ENCODE measurements around the gene PIK3R5. TPM values are rescaled to one million over a fixed set of nuclear protein-coding genes. Genes with fewer than 3 reads are reported as not detected.
"Not testable (repeated sequence)": the region's sequence is repeated elsewhere in the genome, so short reads cannot be mapped to it uniquely, and the experiment has no call there.

PIK3R5 gene
- total RNA-seq, 1 donor from 2014 or later, result 42.0 TPM

DNA sequence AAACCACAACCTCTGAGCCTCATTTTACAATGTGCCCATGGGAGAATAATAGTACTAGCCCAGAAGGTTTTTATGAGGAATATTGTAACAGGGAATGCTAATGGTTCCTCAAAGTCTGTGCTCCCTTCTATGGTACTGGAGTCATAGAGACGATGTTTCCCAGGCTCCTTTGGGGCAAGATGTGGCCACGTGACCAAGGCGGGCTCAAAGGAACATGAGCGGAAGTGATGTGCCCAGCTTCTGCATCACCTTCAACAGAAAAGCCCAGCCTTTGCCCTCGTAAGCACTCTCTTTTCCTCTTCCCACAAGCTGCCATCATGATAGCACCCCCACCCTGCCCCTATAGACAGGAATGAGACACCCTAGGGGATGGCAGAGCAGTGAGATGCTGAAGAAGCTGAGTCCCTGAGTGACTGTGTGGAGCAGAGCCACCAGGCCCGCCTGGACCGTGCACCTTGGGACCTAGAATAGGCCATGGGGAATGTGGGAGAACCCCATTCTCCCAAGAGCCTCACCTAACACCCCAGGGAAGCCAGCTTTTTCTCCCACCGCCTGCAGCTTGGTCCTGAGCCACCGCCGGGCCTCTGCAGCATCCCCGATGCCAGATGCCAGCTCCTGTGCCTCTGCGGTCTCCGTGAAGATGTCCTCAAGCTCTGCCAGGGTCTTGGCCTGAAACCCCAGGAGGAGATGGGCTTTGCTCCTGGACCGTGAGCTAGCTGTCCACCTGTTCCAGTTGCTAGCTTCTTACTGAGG is 75.9 kb downstream of the PIK3R5 start:
- no peaks in the 10 kb centered on the region for H3K36me3 ChIP-seq
- peaks cover 0 to 3% of the 10 kb centered on the region in 2 donors for H3K4me1 ChIP-seq
- no peaks in the 10 kb centered on the region for H3K27me3 ChIP-seq
- no peak for DNase-seq (ENCODE audit: low spot score in 2 of 2)
- no peaks in the 10 kb centered on the region for H3K9me3 ChIP-seq
- H3K4me3 ChIP-seq, result no peak overlapping the region
- no peak overlapping the region for H3K27ac ChIP-seq
- TF ChIP-seq, protein P1, sequence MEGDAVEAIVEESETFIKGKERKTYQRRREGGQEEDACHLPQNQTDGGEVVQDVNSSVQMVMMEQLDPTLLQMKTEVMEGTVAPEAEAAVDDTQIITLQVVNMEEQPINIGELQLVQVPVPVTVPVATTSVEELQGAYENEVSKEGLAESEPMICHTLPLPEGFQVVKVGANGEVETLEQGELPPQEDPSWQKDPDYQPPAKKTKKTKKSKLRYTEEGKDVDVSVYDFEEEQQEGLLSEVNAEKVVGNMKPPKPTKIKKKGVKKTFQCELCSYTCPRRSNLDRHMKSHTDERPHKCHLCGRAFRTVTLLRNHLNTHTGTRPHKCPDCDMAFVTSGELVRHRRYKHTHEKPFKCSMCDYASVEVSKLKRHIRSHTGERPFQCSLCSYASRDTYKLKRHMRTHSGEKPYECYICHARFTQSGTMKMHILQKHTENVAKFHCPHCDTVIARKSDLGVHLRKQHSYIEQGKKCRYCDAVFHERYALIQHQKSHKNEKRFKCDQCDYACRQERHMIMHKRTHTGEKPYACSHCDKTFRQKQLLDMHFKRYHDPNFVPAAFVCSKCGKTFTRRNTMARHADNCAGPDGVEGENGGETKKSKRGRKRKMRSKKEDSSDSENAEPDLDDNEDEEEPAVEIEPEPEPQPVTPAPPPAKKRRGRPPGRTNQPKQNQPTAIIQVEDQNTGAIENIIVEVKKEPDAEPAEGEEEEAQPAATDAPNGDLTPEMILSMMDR (IDR thresholded peaks at IDR 0.05), result no peak
- intact Hi-C loops (cut with DNase I), result loop anchor here (10.0 kb wide), 1 partner anchor 505 kb away; the partner anchor contains the start of gene RPL26

DNA sequence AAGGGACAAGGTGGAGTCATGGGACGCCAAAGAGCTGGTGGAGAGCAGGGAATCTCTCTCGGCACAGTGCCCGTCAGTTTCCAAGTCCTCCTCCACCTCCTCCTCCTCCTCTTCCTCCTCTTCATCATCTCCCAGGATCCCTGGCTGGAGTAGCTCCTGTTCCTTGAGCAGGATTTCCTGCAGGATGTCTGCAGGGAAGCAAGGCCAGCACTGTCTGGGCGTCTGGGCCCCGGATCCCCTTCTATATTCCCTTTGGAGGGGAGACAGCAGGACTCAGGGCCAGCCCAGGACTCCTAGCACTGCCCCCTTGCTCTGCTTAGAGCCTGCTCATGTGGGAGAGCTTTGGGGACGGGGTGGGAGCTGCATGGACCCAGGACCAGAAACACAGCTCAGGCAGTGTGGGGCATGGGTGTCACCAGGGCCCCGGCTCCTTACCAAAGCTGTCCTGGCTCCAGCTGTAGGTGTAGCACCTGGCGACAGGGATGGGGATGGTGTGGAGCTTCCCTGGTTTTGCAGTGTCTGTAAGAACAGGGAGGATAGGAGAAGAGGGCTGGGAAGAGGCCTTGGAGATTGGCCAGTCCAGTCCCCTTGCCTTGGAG is 76.7 kb downstream of the PIK3R5 start:
- TF ChIP-seq, protein P1 (IDR thresholded peaks at IDR 0.05), result no peak

GRCh38 chr17:8887834-8888703 is 77.4 kb downstream of the PIK3R5 start:
- Histone ChIP-seq H3K27ac (no peak overlapping the region), H3K4me3 (no peak overlapping the region), H3K4me1 (no peaks in the 10 kb centered on the region), H3K27me3 (no peaks in the 10 kb centered on the region), H3K9me3 (no peaks in the 10 kb centered on the region), H3K36me3 (no peaks in the 10 kb centered on the region)
- TF ChIP-seq, protein P1 (IDR thresholded peaks at IDR 0.05), result no peak
- intact Hi-C loops (cut with DNase I), result no loop called here
- DNase-seq (ENCODE audit: low spot score in 2 of 2), result no peak

More for the DNA sequence above, 76.7 kb downstream of the PIK3R5 start:
- Histone ChIP-seq H3K36me3 (no peaks in the 10 kb centered on the region), H3K9me3 (no peaks in the 10 kb centered on the region), H3K4me1 (no peaks in the 10 kb centered on the region), H3K4me3 (no peak overlapping the region), H3K27ac (no peak overlapping the region), H3K27me3 (no peaks in the 10 kb centered on the region)
- intact Hi-C loops (cut with DNase I), result no loop called here
- DNase-seq (ENCODE audit: low spot score in 2 of 2), result no peak

DNA sequence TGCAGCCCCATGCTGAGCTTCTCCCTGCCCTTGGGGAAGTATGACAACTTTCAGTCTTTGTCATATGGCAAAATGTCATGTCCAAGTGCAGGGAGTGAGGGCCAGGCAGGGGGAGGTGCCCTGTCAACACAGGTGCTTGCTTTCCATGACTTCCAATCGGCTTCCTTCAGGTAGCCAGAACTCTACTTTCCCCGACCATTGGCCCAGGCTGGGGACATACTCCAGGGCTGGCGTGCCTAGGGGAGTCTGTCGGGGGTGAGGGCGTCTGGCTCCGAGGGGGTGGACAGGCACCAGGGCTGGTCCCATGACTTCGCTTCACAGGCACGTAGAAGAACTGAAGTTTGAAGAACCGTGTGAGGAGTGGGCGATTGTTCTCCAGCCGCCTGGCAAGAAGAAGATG is 78.2 kb downstream of the PIK3R5 start:
- Histone ChIP-seq H3K27ac (no peak overlapping the region), H3K4me3 (no peak overlapping the region), H3K4me1 (no peaks in the 10 kb centered on the region), H3K36me3 (no peaks in the 10 kb centered on the region), H3K27me3 (no peaks in the 10 kb centered on the region), H3K9me3 (no peaks in the 10 kb centered on the region)
- intact Hi-C loops (cut with DNase I), result no loop called here
- TF ChIP-seq, protein P1 (IDR thresholded peaks at IDR 0.05), result no peak
- no peak for DNase-seq (ENCODE audit: low spot score in 2 of 2)

GRCh38 chr17:8885967-8886684 is 79.4 kb downstream of the PIK3R5 start:
- no peaks in the 10 kb centered on the region for H3K4me1 ChIP-seq
- no peaks in the 10 kb centered on the region for H3K9me3 ChIP-seq
- TF ChIP-seq, protein P1 (IDR thresholded peaks at IDR 0.05), result no peak
- H3K4me3 ChIP-seq, result no peak overlapping the region
- no peaks in the 10 kb centered on the region for H3K27me3 ChIP-seq
- intact Hi-C loops (cut with DNase I), result no loop called here
- H3K36me3 ChIP-seq, result no peaks in the 10 kb centered on the region
- DNase-seq (ENCODE audit: low spot score in 2 of 2), result no peak
- no peak overlapping the region for H3K27ac ChIP-seq

- H3K4me1 ChIP-seq; H3K36me3 ChIP-seq; H3K4me3 ChIP-seq; H3K9me3 ChIP-seq; H3K27ac ChIP-seq; intact Hi-C loops (cut with DNase I); DNase-seq (ENCODE audit: low spot score in 2 of 2); H3K27me3 ChIP-seq: not testable (repeated sequence)
Observed at GRCh38 chr17:8885163-8885966, 80.1 kb downstream of the PIK3R5 start.

Data from ascending aorta (tissue), 2 donors.